ENCODE results near the gene DENND2D.

DNA sequence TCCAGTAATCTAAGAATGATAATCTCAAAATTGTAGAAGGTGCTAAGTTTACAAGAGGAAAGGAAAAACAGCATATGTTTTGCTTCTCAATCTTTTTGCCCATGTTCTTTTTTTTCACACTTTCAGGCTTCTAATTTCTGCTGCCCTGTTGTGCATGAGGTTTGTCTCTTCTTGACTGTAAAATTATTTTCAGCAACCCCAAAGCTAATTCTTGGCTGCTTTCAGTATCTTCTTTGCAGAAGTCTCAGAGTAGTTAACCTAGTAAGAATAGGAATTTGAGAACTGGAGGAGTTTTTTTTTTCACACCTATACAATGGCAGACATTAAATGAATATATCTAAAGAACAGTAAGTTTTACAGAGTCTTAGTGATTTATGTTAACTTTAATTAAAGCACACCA lies 26.4 kb downstream of the DENND2D start:
- TF ChIP-seq, protein P1, sequence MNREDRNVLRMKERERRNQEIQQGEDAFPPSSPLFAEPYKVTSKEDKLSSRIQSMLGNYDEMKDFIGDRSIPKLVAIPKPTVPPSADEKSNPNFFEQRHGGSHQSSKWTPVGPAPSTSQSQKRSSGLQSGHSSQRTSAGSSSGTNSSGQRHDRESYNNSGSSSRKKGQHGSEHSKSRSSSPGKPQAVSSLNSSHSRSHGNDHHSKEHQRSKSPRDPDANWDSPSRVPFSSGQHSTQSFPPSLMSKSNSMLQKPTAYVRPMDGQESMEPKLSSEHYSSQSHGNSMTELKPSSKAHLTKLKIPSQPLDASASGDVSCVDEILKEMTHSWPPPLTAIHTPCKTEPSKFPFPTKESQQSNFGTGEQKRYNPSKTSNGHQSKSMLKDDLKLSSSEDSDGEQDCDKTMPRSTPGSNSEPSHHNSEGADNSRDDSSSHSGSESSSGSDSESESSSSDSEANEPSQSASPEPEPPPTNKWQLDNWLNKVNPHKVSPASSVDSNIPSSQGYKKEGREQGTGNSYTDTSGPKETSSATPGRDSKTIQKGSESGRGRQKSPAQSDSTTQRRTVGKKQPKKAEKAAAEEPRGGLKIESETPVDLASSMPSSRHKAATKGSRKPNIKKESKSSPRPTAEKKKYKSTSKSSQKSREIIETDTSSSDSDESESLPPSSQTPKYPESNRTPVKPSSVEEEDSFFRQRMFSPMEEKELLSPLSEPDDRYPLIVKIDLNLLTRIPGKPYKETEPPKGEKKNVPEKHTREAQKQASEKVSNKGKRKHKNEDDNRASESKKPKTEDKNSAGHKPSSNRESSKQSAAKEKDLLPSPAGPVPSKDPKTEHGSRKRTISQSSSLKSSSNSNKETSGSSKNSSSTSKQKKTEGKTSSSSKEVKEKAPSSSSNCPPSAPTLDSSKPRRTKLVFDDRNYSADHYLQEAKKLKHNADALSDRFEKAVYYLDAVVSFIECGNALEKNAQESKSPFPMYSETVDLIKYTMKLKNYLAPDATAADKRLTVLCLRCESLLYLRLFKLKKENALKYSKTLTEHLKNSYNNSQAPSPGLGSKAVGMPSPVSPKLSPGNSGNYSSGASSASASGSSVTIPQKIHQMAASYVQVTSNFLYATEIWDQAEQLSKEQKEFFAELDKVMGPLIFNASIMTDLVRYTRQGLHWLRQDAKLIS (CRISPR knock-in tag; IDR thresholded peaks at IDR 0.05; ENCODE audit: borderline replicate concordance) = no peak
- TF ChIP-seq STAT6 (CRISPR knock-in tag; conservative IDR thresholded peaks at IDR 0.05; ENCODE audit: low read depth) (no peak), CTCF (IDR thresholded peaks at IDR 0.05) (no peak)
